ENCODE measurements around the gene ZNF709. TPM values are rescaled to one million over a fixed set of nuclear protein-coding genes. Genes with fewer than 3 reads are reported as not detected.

Gene ZNF709
- total RNA-seq, 2 donors from 2014 or later = 5.3 to 7.4 TPM

GRCh38 chr19:12521996-12522395, 37.4 kb upstream of the ZNF709 start:
- H3K4me3 ChIP-seq (ENCODE audit: low read length) = peak overlapping the region; percentile 79
- DNase-seq = peak; percentile 75
- peaks cover 98% of the 10 kb centered on the region for H3K9me3 ChIP-seq (ENCODE audit: control insufficient read depth, low read length)
- Mint-ChIP-seq H3K27me3 (ENCODE audit: insufficient read depth) (no peaks in the 10 kb centered on the region), H3K27ac (no peak overlapping the region), H3K4me3 (no peak overlapping the region), H3K4me1 (no peaks in the 10 kb centered on the region), H3K36me3 (ENCODE audit: low read depth) (peaks cover 75% of the 10 kb centered on the region), H3K9me3 (peaks cover 97% of the 10 kb centered on the region)
- no peaks in the 10 kb centered on the region for H3K27me3 ChIP-seq (ENCODE audit: control insufficient read depth, insufficient read depth, low read length, poor library complexity, severe bottlenecking)
- H3K4me1 ChIP-seq (ENCODE audit: control insufficient read depth, insufficient read depth, low read length) = no peaks in the 10 kb centered on the region
- H3K9ac ChIP-seq (ENCODE audit: extremely low read depth, low read length, poor library complexity, severe bottlenecking) = no peak overlapping the region
- peak; percentile 63 for TF ChIP-seq CTCF (conservative IDR thresholded peaks at IDR 0.05)
- peaks cover 44% of the 10 kb centered on the region for H3K36me3 ChIP-seq (ENCODE audit: control insufficient read depth, insufficient read depth, low read length)
- WGBS, 2 experiments (ENCODE audit: insufficient coverage in 1 of 2, insufficient read length in 1 of 2) = 90 to 91% methylated on average over 6 of the region's 6 CpGs
- no peak overlapping the region for H3K27ac ChIP-seq (ENCODE audit: low read depth, low read length)

DNA sequence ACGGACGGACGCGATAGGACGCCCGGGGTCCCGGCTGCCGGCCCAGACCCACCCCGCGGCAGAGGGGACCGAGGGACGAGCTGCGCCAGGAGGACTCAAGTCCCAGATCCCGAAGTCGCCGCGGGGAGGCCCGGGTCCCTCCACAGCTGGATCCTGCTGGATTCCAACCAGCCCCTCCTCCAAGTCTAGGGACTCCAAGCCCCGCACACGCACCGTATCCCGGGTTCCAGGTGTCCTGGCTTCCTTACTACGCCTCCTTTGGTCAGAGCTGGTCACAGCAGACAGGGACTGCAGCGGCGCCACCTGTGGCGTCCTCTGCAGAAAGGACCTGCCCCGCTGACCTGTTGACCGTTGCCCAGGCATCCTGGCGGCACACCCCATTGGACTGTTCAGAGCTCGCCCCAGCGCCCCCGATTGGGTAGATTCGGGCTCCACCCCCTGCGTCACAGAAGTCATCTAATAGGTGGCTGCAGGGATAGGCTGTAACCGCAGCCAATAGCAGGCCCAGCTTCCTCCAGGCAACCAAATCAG, 29.0 kb upstream of the ZNF709 start:
- H3K36me3 Mint-ChIP-seq (ENCODE audit: low read depth) = peaks cover 16% of the 10 kb centered on the region

GRCh38 chr19:12497032-12497431, 12.4 kb upstream of the ZNF709 start:
- H3K4me1 Mint-ChIP-seq = no peaks in the 10 kb centered on the region
- Histone ChIP-seq H3K4me3 (ENCODE audit: low read length) (no peak overlapping the region), H3K4me1 (ENCODE audit: control insufficient read depth, insufficient read depth, low read length) (no peaks in the 10 kb centered on the region), H3K9me3 (ENCODE audit: control insufficient read depth, low read length) (peaks cover 12% of the 10 kb centered on the region), H3K36me3 (ENCODE audit: control insufficient read depth, insufficient read depth, low read length) (no peaks in the 10 kb centered on the region), H3K9ac (ENCODE audit: extremely low read depth, low read length, poor library complexity, severe bottlenecking) (no peak overlapping the region), H3K27me3 (ENCODE audit: control insufficient read depth, insufficient read depth, low read length, poor library complexity, severe bottlenecking) (no peaks in the 10 kb centered on the region), H3K27ac (ENCODE audit: low read depth, low read length) (no peak overlapping the region)
- H3K27me3 Mint-ChIP-seq (ENCODE audit: insufficient read depth) = peaks cover 4% of the 10 kb centered on the region
- H3K4me3 Mint-ChIP-seq = no peak overlapping the region
- 97 to 98% methylated on average over 3 to 4 of the region's 4 CpGs for WGBS, 2 experiments (ENCODE audit: insufficient coverage in 1 of 2, insufficient read length in 1 of 2)
- peaks cover 6% of the 10 kb centered on the region for H3K9me3 Mint-ChIP-seq
- no peak overlapping the region for H3K27ac Mint-ChIP-seq
- no peaks in the 10 kb centered on the region for H3K36me3 Mint-ChIP-seq (ENCODE audit: low read depth)
- TF ChIP-seq CTCF (conservative IDR thresholded peaks at IDR 0.05) = no peak
- no peak for DNase-seq

More for the DNA sequence above, 29.0 kb upstream of the ZNF709 start:
- no peaks in the 10 kb centered on the region for H3K4me1 Mint-ChIP-seq
- H3K4me3 Mint-ChIP-seq = no peak overlapping the region
- H3K4me3 ChIP-seq (ENCODE audit: low read length) = no peak overlapping the region
- H3K9ac ChIP-seq (ENCODE audit: extremely low read depth, low read length, poor library complexity, severe bottlenecking) = no peak overlapping the region
- DNase-seq = peak; percentile 54
- no peak overlapping the region for H3K27ac ChIP-seq (ENCODE audit: low read depth, low read length)
- WGBS, 2 experiments (ENCODE audit: insufficient coverage in 1 of 2, insufficient read length in 1 of 2) = 92 to 95% methylated on average over 30 to 35 of the region's 35 CpGs
- peaks cover 30% of the 10 kb centered on the region for H3K9me3 ChIP-seq (ENCODE audit: control insufficient read depth, low read length)
- H3K27ac Mint-ChIP-seq = no peak overlapping the region
- peaks cover 66% of the 10 kb centered on the region for H3K9me3 Mint-ChIP-seq
- H3K36me3 ChIP-seq (ENCODE audit: control insufficient read depth, insufficient read depth, low read length) = peaks cover 4% of the 10 kb centered on the region
- peak; percentile 40 for TF ChIP-seq CTCF (conservative IDR thresholded peaks at IDR 0.05)
- no peaks in the 10 kb centered on the region for H3K4me1 ChIP-seq (ENCODE audit: control insufficient read depth, insufficient read depth, low read length)
- H3K27me3 ChIP-seq (ENCODE audit: control insufficient read depth, insufficient read depth, low read length, poor library complexity, severe bottlenecking) = no peaks in the 10 kb centered on the region
- H3K27me3 Mint-ChIP-seq (ENCODE audit: insufficient read depth) = no peaks in the 10 kb centered on the region

Measured in endodermal cell (in vitro differentiated cells).